GM12875 (cell line): ENCODE results near the gene PRG2.

Experiments
- H3K4me3 ChIP-seq: one replicate; pipeline ENCODE4 v1.5.1; 2011; ENCODE audit warnings: low read depth, low read length, control low read depth
- TF ChIP-seq, protein P1 (sequence below): IDR thresholded peaks from 2 replicates; pipeline ENCODE4 v1.5.1; 2011; ENCODE audit warnings: low read depth, mild to moderate bottlenecking, control low read depth, inconsistent platforms, low read length, moderate library complexity, borderline replicate concordance; ENCODE audit not compliant: insufficient read depth

Gene PRG2

DNA sequence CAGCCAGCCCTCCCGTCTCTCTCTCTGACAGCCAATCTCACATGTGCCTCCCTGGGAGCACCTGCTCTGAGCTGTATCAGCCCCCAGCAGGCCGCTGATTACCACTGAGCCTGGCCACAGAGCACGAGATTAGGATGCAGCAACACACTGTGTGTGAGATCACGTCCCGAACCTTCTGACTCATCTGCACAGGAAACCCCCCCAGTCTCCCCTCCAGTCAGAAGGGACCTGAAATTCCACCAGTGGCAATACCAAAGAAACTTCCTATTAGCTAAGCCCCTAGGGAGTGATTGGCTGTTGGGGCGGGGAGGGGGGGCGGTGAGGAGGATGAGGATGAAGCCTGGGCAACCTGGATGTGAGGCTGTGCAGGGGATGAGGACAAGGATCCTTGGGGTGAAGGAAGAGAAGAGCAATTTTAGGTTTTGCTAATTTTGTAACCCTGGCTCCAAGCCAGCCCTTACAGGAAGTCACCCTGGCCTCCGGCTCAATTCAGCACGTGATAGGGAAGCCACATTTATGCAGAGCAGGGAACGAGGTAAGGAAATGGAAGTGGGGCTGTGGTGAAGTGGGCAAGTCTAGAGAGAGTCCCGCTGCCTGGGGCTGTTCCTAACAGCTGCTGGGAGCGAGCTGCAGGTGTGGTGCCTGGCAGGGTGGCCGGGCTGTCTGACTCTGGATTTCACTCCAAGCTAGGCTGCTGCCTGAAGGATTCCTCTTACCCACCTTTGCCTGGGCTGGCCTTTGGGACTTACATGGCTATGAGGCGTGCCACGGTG is 34.5 kb upstream of the PRG2 start:
- H3K4me3 ChIP-seq, result peak overlapping the region; percentile 85
- TF ChIP-seq, protein P1, sequence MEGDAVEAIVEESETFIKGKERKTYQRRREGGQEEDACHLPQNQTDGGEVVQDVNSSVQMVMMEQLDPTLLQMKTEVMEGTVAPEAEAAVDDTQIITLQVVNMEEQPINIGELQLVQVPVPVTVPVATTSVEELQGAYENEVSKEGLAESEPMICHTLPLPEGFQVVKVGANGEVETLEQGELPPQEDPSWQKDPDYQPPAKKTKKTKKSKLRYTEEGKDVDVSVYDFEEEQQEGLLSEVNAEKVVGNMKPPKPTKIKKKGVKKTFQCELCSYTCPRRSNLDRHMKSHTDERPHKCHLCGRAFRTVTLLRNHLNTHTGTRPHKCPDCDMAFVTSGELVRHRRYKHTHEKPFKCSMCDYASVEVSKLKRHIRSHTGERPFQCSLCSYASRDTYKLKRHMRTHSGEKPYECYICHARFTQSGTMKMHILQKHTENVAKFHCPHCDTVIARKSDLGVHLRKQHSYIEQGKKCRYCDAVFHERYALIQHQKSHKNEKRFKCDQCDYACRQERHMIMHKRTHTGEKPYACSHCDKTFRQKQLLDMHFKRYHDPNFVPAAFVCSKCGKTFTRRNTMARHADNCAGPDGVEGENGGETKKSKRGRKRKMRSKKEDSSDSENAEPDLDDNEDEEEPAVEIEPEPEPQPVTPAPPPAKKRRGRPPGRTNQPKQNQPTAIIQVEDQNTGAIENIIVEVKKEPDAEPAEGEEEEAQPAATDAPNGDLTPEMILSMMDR, result no peak

DNA sequence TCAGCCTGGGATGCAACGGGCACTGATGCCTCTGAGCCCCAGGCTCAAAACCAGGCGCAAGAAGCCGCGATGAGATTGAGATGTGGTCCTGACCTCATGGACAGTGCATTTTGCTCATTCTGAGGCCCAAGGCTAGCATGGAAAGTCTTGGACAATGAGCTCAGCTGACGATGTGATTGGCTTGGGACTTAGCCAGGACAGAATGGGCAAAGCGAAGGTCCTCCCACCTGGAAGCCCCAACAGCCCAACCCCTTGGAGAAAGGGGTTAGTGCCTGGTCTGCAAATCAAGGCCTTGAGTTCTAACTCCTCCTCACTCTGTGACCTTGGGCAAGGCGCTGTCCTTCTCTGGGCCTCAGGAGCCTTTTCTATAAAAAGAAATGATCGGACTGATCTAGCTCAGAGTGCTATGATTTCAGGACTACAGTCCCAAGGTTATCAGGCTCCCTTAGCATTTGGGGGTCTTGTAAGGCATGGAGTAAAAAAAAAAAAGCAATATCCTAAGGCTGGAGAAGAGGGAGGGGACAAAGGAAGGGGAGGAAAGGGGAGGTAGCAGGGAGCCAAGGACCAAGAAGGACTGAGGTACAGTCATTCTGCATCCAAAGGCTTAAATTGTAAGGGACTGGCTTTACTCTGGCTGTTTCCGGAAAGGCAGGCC is 33.8 kb upstream of the PRG2 start:
- TF ChIP-seq, protein P1, result no peak
- H3K4me3 ChIP-seq, result peak overlapping the region; percentile 56

DNA sequence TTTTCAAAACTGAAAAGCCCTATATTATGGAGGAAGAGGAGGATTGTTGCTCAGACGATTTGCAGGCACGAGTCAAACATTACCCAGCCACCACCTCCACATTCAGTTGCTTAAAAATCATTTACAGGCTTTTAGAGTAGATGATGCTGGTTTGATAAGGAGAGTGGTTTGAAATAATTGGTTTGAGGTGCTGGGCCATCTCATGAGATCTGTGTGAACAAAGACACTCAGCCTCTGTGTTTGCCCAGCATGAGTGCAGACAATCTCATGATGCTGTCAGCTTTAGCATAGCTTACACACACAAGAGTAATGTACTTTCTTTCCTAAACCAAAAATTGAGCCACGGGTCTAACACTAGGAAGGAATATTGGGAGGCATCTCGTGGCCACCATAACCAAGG is 32.2 kb upstream of the PRG2 start:
- no peak overlapping the region for H3K4me3 ChIP-seq
- TF ChIP-seq, protein P1, result no peak

DNA sequence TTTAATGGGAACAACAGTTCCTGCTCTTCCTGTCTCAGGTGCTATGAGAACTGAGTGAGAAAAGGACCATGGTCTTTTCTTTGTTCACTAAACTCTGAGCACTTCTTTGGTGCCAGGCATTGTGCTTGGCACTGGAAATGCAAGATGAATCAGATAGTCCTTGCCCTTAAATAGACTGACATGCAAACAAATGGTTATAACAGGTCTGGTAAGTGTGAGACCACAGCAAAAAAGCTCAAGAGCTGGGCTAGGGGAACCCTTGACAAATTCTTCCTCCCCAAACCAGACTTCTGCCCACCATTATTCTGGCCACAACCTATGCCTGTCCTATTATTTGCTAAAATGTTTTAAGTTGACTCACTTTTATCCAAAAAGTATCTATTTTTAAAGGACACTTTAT is 31.4 kb upstream of the PRG2 start:
- TF ChIP-seq, protein P1, result no peak

DNA sequence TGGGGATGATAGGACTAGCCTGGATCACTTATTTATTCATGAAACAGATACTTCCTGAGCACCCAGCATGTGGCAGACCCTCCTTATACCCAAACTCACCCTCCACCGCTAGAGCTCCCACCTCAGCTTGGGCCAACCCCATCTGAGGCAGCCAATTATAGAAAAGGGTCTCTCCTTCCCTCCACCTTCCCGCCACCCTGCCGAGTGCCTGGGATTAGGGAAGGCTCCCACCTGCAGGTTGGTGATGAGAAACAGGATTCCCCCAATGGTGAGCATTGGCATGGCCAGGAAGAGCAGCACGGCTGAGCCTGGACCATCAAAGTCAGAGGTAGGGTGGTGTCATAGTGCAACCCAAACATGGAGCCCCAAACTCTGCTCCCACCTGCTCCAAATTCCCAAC is 30.6 kb upstream of the PRG2 start:
- TF ChIP-seq, protein P1, result no peak
- H3K4me3 ChIP-seq, result no peak overlapping the region

More for the DNA sequence above, 31.4 kb upstream of the PRG2 start:
- H3K4me3 ChIP-seq, result no peak overlapping the region

DNA sequence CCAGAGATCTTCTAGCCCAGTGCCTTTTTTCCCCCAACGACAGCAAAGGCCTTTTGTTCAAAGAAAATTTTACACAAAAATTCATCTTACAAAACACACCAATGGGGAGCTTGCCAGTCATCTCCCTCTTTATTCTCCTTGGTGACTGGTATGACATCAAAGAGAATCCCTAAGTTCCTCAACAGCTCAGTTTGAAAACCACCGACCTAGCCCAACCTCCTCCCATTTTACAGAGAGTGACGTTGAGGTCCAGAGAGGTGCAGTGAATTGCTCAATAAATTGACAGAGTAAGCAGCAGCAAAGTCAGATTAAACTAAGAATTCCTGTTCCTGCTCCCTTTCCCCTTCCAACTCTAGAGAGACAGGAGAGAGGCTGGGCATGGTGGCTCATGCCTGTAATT is 28.7 kb upstream of the PRG2 start:
- TF ChIP-seq, protein P1, result no peak

DNA sequence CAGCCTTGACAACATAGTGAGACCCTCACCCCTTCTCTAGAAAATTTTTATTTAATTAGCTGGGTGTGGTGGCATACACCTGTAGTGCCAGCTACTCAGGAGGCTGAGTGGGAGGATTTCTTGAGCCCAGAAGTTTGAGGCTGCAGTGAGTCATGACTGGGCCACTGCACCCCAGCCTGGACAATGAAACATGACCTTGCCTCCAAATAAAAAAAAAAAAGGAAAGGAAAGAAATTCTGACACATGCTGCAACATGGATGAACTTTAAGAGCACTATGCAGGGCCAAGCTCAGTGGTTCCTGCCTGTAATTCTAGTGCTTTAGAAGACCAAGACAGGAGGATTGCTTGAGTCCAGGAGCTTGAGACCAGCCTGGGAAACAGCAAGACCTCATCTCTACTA is 27.7 kb upstream of the PRG2 start:
- TF ChIP-seq, protein P1, result no peak
- H3K4me3 ChIP-seq, result no peak overlapping the region

More for the DNA sequence above, 28.7 kb upstream of the PRG2 start:
- H3K4me3 ChIP-seq, result no peak overlapping the region
